ENCODE results near the gene ANTXRL.

- no peak for TF ChIP-seq CTCF (IDR thresholded peaks at IDR 0.05 in 2 of 3, conservative IDR thresholded peaks at IDR 0.05 in 1 of 3; ENCODE audit: control insufficient read depth in 2 of 3, extremely low read depth in 1 of 3, insufficient read depth in 1 of 3, low read depth in 3 of 3, low read length in 3 of 3)
- TF ChIP-seq MXI1 (IDR thresholded peaks at IDR 0.05; ENCODE audit: low read depth, low read length): no peak
Observed at GRCh38 chr10:46285966-46286620, 704 bp upstream of the ANTXRL start.
